Brain microvascular endothelial cell (primary cell): ENCODE results near the gene MYO1G.

ENCODE experiments used
- DNase-seq: peaks from one replicate; pipeline ENCODE4 v3.0.0-alpha.2; 2020
- H3K27ac ChIP-seq: fragments of 250-450 bp; sonication (Bioruptor Pico); 2 replicates; pipeline ENCODE4 v1.5.1; 2020; ENCODE audit warnings: mild to moderate bottlenecking, moderate library complexity
- H3K27me3 ChIP-seq: fragments of 250-450 bp; sonication (Bioruptor Pico); replicated peaks from 2 replicates; pipeline ENCODE4 v1.5.1; 2020; ENCODE audit warnings: mild to moderate bottlenecking
- H3K36me3 ChIP-seq: fragments of 250-450 bp; sonication (Bioruptor Pico); replicated peaks from 2 replicates; pipeline ENCODE4 v1.5.1; 2020; ENCODE audit warnings: mild to moderate bottlenecking
- H3K4me3 ChIP-seq: 2 replicates; pipeline ENCODE4 v1.5.1; 2011; ENCODE audit warnings: low read depth, mild to moderate bottlenecking, control low read depth, low read length, moderate library complexity
- in situ Hi-C: cut with HindIII; loops from 2 replicates; pipeline ENCODE4 v1.10.0; 2017; ENCODE audit warnings: low sequenced_read_pairs, low pct_ligation_motif_present
- TF ChIP-seq, protein P1 (sequence below): IDR thresholded peaks from 2 replicates; pipeline ENCODE4 v1.5.1; 2011; ENCODE audit warnings: low read depth, mild to moderate bottlenecking, moderate library complexity, low read length, control low read depth, inconsistent platforms; ENCODE audit errors: missing control alignments

The MYO1G gene

DNA sequence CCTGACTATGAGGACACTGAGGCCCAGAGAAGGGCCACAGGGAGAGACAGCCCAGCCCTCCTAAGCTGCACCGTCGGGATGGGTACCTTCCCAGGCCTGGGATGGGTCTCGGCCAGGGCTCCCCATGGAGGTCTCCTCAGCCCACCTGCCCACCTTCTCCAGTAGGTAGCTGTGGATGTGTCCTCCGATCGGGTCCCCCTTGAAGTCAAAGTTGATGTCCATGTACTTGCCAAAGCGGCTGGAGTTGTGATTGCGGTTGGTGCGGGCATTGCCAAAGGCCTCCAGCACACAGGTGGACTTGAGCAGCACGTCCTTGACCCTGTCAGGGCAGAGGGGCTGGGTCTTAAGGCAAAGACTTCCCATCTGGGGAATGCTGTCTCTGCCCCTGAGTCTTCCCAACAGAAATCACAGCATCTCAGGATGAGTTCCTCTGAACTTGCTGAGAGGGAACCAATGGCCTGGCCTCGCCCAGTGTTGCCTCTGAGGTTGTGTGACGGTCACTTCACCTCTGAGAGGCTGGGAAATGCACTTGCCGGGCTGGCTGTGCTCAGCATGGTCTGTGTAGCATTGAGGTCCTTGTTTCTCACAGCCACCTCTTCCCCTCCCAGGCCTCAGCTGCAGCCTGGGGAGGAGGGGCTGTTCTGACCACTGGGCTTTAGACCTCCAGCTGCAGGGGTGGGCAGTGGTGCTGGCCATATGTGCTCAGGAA, 3.3 kb downstream of the MYO1G start:
- H3K36me3 ChIP-seq, result no peaks in the 10 kb centered on the region
- H3K27ac ChIP-seq, result no peak overlapping the region
- DNase-seq, result no peak

DNA sequence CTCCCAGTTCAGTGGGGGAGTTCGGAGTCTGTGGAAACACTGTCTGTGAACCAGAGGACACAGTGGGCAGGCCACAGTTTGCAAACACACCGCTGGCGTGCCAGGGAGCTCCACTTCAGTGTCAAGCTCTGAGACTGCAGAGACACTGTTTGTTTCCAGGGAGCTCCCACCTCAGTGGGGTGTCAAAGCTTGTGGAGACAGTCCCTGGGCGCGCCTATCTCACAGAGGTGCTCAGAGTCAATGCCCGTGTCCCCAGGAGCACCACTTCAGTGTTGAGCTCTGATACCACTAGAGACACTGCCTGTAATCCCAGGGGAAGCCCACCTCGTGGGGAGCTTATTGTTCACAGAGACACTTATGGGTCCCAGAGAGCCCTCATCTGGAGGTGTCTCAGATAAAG, 4.3 kb downstream of the MYO1G start:
- no peak overlapping the region for H3K27ac ChIP-seq
- no peak for DNase-seq
- no peak overlapping the region for H3K4me3 ChIP-seq
- peaks cover 2% of the 10 kb centered on the region for H3K27me3 ChIP-seq
- in situ Hi-C loops, result no loop called here
- TF ChIP-seq, protein P1, sequence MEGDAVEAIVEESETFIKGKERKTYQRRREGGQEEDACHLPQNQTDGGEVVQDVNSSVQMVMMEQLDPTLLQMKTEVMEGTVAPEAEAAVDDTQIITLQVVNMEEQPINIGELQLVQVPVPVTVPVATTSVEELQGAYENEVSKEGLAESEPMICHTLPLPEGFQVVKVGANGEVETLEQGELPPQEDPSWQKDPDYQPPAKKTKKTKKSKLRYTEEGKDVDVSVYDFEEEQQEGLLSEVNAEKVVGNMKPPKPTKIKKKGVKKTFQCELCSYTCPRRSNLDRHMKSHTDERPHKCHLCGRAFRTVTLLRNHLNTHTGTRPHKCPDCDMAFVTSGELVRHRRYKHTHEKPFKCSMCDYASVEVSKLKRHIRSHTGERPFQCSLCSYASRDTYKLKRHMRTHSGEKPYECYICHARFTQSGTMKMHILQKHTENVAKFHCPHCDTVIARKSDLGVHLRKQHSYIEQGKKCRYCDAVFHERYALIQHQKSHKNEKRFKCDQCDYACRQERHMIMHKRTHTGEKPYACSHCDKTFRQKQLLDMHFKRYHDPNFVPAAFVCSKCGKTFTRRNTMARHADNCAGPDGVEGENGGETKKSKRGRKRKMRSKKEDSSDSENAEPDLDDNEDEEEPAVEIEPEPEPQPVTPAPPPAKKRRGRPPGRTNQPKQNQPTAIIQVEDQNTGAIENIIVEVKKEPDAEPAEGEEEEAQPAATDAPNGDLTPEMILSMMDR, result no peak
- H3K36me3 ChIP-seq, result no peaks in the 10 kb centered on the region

More for the DNA sequence above, 3.3 kb downstream of the MYO1G start:
- H3K4me3 ChIP-seq, result no peak overlapping the region
- in situ Hi-C loops, result no loop called here
- peaks cover 2% of the 10 kb centered on the region for H3K27me3 ChIP-seq
- TF ChIP-seq, protein P1, result no peak

DNA sequence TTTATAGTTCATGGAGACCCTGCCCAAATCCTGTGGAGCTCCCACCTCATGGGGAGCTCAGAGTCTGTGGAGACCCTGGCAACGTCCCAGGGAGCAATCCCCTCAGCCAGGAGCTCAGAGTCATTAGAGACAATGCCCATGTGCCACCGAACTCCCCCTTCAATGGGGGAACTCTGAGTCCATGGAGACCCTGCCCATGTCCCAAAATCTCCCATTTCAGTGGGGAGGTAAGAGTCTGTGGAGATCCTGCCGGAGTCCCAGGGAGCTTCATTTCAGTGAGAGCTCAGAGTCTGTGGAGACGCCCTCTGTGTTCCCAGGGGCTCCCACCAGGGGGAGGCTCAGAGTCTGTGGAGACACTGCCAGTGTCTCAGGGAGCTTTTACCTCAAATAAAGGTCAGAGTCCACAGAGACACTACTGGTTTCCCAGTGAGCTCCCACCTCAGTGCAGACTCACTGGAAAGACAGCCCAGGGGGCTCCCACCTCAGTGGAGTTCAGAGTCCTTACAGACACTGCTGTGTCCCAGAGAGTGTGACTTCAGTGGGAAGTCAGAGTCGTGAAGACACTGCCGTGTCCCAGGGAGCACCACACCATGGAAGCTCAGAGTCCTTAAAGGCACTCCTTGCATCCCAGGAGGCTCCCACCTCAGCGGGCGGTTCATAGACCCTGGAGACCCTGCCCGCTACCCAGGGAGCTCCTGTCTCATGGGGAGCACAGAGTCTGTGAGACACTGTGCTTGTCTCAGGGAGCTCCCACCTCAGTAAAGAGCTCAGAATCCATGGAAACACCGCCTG, 5.0 kb downstream of the MYO1G start:
- DNase-seq, result peak; percentile 37
- no peaks in the 10 kb centered on the region for H3K36me3 ChIP-seq
- TF ChIP-seq, protein P1, result peak; percentile 82
- no peak overlapping the region for H3K27ac ChIP-seq
- H3K27me3 ChIP-seq, result peaks cover 2% of the 10 kb centered on the region
- in situ Hi-C loops, result no loop called here
- no peak overlapping the region for H3K4me3 ChIP-seq

DNA sequence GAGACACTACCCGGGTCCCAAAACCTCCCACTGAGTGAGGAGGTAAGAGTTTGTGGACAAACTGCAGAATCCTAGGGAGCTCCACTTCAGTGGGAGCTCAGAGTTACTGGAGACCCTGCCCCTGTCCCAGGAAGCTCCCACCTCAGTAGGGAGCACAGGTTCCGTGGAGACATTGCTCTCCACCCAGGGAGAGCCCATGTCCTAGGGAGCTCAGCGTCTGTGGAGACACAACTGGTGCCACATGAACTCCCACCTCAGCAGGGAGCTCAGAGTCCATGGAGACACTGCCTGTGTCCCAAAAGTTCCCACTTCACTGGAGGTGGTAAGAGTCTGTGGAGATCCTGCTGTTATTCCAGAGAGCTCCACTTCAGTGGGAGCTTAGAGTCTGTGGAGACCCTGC, 6.3 kb downstream of the MYO1G start:
- no peak overlapping the region for H3K27ac ChIP-seq

DNA sequence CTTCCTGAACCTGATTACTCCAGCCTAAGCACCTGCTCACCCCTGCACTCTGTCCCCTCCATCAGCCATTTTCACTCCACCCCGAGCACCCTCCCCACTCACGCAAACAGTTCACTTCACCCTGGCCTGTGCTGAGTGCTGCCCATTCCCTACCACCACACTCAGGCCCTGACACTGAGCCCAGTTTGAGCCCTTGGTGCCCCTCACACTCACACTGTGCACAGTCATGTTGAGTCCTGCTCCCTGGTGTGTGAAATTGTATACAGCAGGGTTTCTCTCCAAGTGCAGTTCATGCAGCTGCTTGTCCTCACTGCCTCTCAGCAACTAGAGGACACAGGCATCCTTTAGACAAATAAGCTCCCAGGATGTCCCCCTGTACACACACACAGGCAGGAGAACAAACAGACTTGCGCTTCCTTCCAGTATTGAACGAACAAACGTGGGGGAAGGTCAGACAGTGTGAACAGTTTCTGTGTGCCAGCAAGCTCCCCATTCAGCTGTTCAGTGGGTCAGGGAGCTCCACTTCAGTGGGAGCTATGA, 6.8 kb downstream of the MYO1G start:
- in situ Hi-C loops, result no loop called here
- no peak for DNase-seq
- TF ChIP-seq, protein P1, result no peak
- no peak overlapping the region for H3K4me3 ChIP-seq
- peaks cover 2% of the 10 kb centered on the region for H3K27me3 ChIP-seq
- H3K27ac ChIP-seq, result no peak overlapping the region
- H3K36me3 ChIP-seq, result no peaks in the 10 kb centered on the region

More for the DNA sequence above, 6.3 kb downstream of the MYO1G start:
- Histone ChIP-seq H3K36me3 (no peaks in the 10 kb centered on the region), H3K27me3 (peaks cover 2% of the 10 kb centered on the region), H3K4me3 (no peak overlapping the region)
- in situ Hi-C loops, result no loop called here
- DNase-seq, result no peak
- TF ChIP-seq, protein P1, result no peak
